Body of pancreas (tissue), 4 donors: Measurements from ENCODE around the gene NELFA.

ENCODE experiments used
- POLR2A ChIP-seq, 3 donors: fragments of 450-650 bp; IDR thresholded peaks; one replicate each; pipeline ENCODE4 v1.6.1; 2016; ENCODE audit warnings: antibody characterized with exemption in 3 of 3, mild to moderate bottlenecking in 2 of 3
- TF ChIP-seq, protein P1 (sequence below), 7 experiments: fragments of 450-650 bp in 4 of 7; fragments of 200-600 bp in 3 of 7; sonication (generic) in 3 of 7; IDR thresholded peaks; one replicate each; pipeline ENCODE4 v1.5.1; 2016 to 2019; ENCODE audit warnings: antibody characterized with exemption in 7 of 7

DNA sequence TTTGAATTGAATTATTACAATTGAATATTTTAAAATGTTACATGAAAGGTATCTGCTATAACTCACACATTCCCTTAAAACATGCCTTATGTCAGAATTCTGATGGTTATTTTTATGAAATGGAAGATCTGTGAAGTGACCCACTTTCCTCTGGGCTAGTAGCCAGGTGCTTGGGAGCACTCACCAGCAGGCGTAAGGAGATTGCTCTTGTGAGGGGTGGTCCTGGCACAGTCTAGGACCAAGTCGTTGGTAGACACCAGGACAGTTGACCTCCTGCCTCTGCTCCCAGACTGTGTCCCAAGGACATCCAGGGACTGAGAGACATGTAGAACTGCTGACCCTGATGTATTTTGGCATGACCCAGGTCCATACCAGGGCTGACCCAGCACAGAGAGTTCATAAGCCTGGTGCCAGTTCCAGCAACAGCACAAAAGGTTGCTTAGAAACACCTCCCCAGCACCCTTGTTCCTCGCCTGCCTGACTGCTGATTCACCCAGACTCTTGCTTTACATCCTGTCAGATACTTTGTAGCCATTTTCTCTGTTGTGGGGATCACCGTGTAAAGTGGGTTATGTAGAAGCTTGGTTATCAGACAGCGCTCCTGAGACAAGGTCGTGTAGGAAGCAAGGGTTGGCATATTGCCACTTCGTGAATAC is 48.5 kb downstream of the NELFA start:
- TF ChIP-seq, protein P1, sequence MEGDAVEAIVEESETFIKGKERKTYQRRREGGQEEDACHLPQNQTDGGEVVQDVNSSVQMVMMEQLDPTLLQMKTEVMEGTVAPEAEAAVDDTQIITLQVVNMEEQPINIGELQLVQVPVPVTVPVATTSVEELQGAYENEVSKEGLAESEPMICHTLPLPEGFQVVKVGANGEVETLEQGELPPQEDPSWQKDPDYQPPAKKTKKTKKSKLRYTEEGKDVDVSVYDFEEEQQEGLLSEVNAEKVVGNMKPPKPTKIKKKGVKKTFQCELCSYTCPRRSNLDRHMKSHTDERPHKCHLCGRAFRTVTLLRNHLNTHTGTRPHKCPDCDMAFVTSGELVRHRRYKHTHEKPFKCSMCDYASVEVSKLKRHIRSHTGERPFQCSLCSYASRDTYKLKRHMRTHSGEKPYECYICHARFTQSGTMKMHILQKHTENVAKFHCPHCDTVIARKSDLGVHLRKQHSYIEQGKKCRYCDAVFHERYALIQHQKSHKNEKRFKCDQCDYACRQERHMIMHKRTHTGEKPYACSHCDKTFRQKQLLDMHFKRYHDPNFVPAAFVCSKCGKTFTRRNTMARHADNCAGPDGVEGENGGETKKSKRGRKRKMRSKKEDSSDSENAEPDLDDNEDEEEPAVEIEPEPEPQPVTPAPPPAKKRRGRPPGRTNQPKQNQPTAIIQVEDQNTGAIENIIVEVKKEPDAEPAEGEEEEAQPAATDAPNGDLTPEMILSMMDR (IDR thresholded peaks at IDR 0.05): no peak
- TF ChIP-seq POLR2A (IDR thresholded peaks at IDR 0.05): no peak
